DOHH2 (cell line): ENCODE measurements around the gene S100A4.

Source experiments
- H3F3A ChIP-seq: fragments of 200-600 bp; sonication (generic), shearing (Covaris generic); 2 replicates; pipeline ENCODE4 v1.6.0; 2016; ENCODE audit warnings: antibody characterized with exemption, mild to moderate bottlenecking; ENCODE audit not compliant: control insufficient read depth, insufficient read depth
- H3K27ac ChIP-seq: fragments of 200-600 bp; sonication (generic); 2 replicates; pipeline ENCODE4 v1.5.1; 2014; ENCODE audit warnings: low read depth, mild to moderate bottlenecking, low read length, moderate library complexity
- H3K27me3 ChIP-seq: fragments of 200-600 bp; sonication (generic); 2 replicates; pipeline ENCODE4 v1.6.1; 2014; ENCODE audit warnings: mild to moderate bottlenecking, low read length, mixed read lengths; ENCODE audit not compliant: control insufficient read depth
- H3K36me3 ChIP-seq: fragments of 200-600 bp; sonication (generic); 2 replicates; pipeline ENCODE4 v1.6.1; 2014; ENCODE audit warnings: mild to moderate bottlenecking, low read length, moderate library complexity, mixed read lengths; ENCODE audit not compliant: control insufficient read depth
- H3K4me1 ChIP-seq: fragments of 200-600 bp; sonication (generic); 2 replicates; pipeline ENCODE4 v1.6.1; 2014; ENCODE audit warnings: mild to moderate bottlenecking, low read length, mixed read lengths; ENCODE audit not compliant: control insufficient read depth
- H3K4me2 ChIP-seq: fragments of 200-600 bp; sonication (generic); 2 replicates; pipeline ENCODE4 v1.6.0; 2014; ENCODE audit warnings: mild to moderate bottlenecking, low read length, moderate library complexity
- H3K4me3 ChIP-seq: fragments of 200-600 bp; sonication (generic); 2 replicates; pipeline ENCODE4 v1.5.1; 2014; ENCODE audit warnings: mild to moderate bottlenecking, low read length, mixed read lengths
- H3K79me2 ChIP-seq: fragments of 200-600 bp; sonication (generic); 2 replicates; pipeline ENCODE4 v1.6.1; 2014; ENCODE audit warnings: mild to moderate bottlenecking, low read length, mixed read lengths; ENCODE audit not compliant: control insufficient read depth
- H3K9me2 ChIP-seq: fragments of 200-600 bp; sonication (generic); replicated peaks from 2 replicates; pipeline ENCODE4 v1.6.1; 2014; ENCODE audit warnings: mild to moderate bottlenecking, low read length, mixed read lengths; ENCODE audit not compliant: control insufficient read depth
- H3K9me3 ChIP-seq: fragments of 200-600 bp; sonication (generic); 2 replicates; pipeline ENCODE4 v1.6.1; 2014; ENCODE audit warnings: antibody characterized with exemption, low read length, mixed read lengths; ENCODE audit not compliant: control insufficient read depth, insufficient read depth
- H4K20me1 ChIP-seq: fragments of 200-600 bp; sonication (generic); 2 replicates; pipeline ENCODE4 v1.6.0; 2014; ENCODE audit warnings: low read depth, mild to moderate bottlenecking, antibody characterized with exemption, low read length, moderate library complexity; ENCODE audit not compliant: control insufficient read depth, insufficient read depth
- EZH2phosphoT487 ChIP-seq: fragments of 200-600 bp; sonication (generic); IDR thresholded peaks from 2 replicates; pipeline ENCODE4 v1.6.1; 2017; ENCODE audit warnings: borderline replicate concordance, mild to moderate bottlenecking, antibody characterized with exemption, low read length, moderate library complexity, mixed read lengths
- TF ChIP-seq, protein P1 (sequence below): fragments of 200-600 bp; sonication (generic); IDR thresholded peaks from one replicate; pipeline ENCODE4 v1.5.1; 2014; ENCODE audit warnings: antibody characterized with exemption, mild to moderate bottlenecking, low read depth, low read length; ENCODE audit not compliant: poor library complexity, severe bottlenecking

S100A4 gene

DNA sequence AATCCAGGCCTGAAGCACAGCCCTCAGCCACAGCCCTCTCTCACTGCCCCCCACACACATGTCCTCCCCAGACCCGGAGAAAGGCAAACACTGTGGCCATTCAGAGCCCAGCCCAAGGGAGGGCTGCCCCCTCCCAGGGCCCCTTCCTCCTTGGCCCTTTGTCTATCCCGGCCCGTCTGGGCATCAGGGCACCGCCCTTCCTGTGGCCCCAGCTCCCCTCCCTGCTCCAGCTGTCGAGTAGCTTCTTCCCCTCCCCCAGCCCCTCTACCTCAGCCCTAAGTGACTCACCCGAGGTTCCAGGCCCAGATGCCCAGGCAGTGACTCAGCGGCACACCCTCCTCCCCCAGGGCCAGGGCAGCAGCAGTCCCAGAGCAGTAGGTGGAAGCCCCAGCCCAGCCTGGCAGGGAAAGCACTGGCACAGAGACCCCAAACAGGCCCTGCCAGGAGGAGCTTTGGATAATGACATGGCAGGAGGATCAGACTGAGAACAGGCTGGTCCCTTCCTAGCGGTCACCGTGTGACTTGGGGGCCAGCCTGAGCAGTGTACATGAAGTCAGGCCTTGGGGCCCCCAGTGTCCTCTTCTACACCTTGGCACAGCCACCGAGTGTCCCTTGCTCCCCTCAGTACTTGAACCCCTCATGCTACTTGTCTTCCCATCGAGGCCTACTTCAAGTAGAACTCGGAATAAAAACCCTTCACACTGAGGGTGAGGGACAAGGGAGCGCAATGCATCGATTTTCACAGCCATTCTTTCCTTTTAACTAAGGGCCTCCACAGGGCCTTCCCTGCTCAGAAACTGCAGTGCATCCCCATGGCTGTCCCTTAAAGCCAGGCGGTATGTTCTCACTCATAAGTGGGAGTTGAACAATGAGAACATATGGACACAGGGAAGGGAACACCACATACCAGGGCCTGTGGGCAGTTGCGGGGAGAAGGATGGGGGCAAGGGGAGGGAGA lies 21.1 kb upstream of the S100A4 start:
- Histone ChIP-seq H3K4me2 (no peak overlapping the region), H3K9me3 (no peaks in the 10 kb centered on the region), H3K36me3 (no peaks in the 10 kb centered on the region), H3K9me2 (no peaks in the 10 kb centered on the region), H3K79me2 (no peaks in the 10 kb centered on the region), H3F3A (no peaks in the 10 kb centered on the region), H3K27ac (no peak overlapping the region), H3K4me3 (no peak overlapping the region), H3K27me3 (no peaks in the 10 kb centered on the region), H4K20me1 (no peaks in the 10 kb centered on the region), H3K4me1 (peaks cover 6% of the 10 kb centered on the region)
- TF ChIP-seq, protein P1, sequence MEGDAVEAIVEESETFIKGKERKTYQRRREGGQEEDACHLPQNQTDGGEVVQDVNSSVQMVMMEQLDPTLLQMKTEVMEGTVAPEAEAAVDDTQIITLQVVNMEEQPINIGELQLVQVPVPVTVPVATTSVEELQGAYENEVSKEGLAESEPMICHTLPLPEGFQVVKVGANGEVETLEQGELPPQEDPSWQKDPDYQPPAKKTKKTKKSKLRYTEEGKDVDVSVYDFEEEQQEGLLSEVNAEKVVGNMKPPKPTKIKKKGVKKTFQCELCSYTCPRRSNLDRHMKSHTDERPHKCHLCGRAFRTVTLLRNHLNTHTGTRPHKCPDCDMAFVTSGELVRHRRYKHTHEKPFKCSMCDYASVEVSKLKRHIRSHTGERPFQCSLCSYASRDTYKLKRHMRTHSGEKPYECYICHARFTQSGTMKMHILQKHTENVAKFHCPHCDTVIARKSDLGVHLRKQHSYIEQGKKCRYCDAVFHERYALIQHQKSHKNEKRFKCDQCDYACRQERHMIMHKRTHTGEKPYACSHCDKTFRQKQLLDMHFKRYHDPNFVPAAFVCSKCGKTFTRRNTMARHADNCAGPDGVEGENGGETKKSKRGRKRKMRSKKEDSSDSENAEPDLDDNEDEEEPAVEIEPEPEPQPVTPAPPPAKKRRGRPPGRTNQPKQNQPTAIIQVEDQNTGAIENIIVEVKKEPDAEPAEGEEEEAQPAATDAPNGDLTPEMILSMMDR, result no peak
- no peak for TF ChIP-seq EZH2phosphoT487

DNA sequence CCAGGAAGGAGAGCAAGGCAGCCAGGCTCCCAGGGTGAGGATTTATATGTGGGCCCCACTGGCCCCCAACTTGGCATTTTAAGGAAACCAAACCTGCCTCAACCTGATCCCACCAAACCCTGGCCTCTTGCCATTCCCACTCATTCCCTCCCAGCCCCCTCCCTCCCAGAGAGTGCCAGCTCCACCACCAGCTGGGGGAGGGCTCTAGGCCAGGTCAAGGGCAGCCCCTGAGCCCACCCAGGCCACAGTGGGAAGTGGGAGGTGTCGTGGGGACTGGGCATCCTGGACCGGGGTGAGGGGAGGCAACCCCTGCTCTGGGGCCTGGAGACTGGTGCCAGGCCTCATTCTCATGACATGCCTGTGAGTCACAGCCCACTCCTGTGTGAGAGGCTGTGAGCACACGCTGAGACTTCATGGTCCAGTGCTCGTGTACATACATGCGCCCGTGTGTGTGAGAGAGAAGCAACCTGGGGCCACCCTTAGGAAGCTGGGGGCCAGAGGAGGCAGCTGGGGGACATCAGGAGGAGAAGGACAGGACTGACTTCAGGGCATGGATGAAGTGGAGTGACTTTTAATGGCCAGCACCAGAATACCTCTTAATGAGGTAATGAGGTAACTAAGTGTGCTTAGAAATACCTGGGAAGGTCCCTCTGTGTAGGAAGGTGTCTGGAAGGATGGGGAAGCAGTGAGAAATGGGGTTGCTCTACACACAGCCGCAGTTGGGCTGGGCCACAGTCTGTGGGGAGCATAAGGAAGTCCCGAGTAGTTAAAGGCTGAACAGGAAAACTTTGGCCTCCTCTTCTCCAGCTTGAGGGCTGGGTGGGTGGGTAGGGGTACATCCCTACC lies 20.1 kb upstream of the S100A4 start, which contains the start of gene S100A2:
Gene S100A2 (minus strand): TSS at position 316 of the 846 bp plus-strand sequence. CDS start 1,967 bp downstream, outside the sequence.
- Histone ChIP-seq H3F3A (no peaks in the 10 kb centered on the region), H3K4me2 (no peak within 1 kb of the TSS), H3K79me2 (no peaks in the 10 kb centered on the region), H3K4me1 (peaks cover 6% of the 10 kb centered on the region), H3K36me3 (no peaks in the 10 kb centered on the region), H3K9me2 (no peaks in the 10 kb centered on the region), H3K4me3 (no peak within 1 kb of the TSS), H4K20me1 (no peaks in the 10 kb centered on the region), H3K27me3 (no peaks in the 10 kb centered on the region), H3K9me3 (no peaks in the 10 kb centered on the region), H3K27ac (no peak within 1 kb of the TSS)
- TF ChIP-seq, protein P1, result no peak
- TF ChIP-seq EZH2phosphoT487, result no peak

DNA sequence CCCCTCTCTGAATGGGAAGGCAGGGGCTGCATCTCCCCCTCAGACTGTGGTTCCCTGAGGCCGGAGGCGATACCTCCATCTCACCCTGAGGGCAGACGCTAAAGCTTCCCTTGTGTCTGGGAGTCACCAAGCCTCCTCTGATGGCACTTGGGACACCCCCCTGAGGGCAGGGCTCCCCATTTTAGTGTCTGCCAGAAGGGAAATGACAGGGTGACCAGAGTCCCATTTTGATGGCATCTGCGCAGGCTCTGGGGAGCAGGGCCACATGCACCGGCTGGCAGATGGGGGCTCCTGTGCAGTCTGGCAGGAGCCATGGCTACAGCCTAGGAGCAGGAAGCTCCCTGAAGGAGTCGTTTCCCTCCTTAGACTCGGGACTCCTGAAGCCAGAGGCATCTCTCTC lies 18.4 kb upstream of the S100A4 start:
- Histone ChIP-seq H3K4me3 (no peak overlapping the region), H3K79me2 (no peaks in the 10 kb centered on the region), H3K9me3 (no peaks in the 10 kb centered on the region), H3K4me2 (no peak overlapping the region), H3F3A (no peaks in the 10 kb centered on the region), H3K4me1 (peaks cover 6% of the 10 kb centered on the region), H3K27ac (no peak overlapping the region), H3K9me2 (no peaks in the 10 kb centered on the region), H3K27me3 (no peaks in the 10 kb centered on the region), H3K36me3 (no peaks in the 10 kb centered on the region), H4K20me1 (no peaks in the 10 kb centered on the region)
- TF ChIP-seq EZH2phosphoT487, result no peak
- TF ChIP-seq, protein P1, result no peak
